NCI-H446 (cell line): ENCODE measurements around the gene MEF2C.
"Not testable (repeated sequence)": the region's sequence is repeated elsewhere in the genome, so short reads cannot be mapped to it uniquely, and the experiment has no call there.

Experiments used
- DNase-seq, 2 experiments: peaks; one replicate each; lab custom pipeline; 2025; lab: John Stamatoyannopoulos, UW

The MEF2C gene

DNA sequence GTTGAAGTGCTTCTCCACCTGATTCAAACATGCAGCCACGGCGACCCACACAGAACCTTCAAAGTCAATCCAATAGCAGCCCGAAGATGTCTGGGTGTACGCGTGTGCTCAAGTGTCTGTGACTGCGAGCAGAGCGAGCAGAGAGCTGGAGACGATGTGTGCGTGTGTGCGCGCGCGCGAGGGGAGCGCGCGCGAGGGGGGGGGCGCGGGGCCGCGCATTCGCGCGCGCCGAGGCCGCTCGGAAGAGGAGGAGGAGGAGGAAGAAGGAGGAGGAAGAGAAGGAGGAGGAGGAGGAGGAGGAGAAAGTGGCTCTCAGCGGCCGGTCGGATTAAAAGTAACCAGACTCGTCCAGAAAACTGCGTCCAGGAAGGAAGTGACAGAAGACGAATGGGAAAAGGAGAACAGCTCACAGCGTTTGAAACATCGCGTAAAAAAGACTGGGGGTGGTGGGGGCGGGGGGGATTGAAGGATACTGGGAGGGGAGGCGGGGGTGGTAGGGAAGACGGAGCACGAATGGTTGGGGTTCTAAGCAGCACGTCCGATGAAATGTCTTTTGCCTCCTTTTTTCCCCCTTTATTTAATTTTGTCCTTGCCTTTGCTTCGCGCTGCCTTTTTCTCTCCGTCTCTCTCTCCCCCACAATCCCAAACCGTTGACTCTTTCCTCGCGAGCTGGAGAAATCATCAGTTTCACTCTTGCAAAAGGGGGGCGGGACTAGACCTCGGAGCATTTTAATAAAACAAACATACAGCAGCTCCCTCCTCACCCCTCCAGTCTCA is at the start of gene MEF2C:
Gene MEF2C, minus strand, starts transcription at position 126 of the 777 bp plus-strand sequence. CDS start 59,396 bp downstream, outside the sequence.
- peak; percentile 67 to 83 for DNase-seq

- no peak for DNase-seq
Observed at GRCh38 chr5:88932541-88932940, 49.6 kb upstream of the MEF2C start.

DNA sequence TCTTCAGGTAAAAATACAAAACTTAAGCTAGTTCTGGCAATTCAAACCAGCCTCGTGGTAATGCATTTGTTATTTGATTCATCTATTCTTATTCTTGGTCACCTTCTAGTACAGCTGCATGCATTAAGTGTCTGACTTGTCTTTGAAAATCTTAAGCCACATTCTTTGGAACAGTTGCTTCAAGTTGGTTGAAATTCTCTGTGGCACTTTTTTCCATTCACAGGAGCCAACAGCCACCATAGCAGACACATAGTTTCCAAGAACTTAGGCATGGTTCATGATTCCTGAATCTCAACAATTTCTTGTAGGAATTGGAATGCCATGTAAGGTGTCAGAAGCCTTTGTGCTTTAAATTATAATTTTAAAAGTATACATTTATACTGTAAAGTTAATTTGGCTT is 47.4 kb upstream of the MEF2C start:
- DNase-seq: no peak

DNA sequence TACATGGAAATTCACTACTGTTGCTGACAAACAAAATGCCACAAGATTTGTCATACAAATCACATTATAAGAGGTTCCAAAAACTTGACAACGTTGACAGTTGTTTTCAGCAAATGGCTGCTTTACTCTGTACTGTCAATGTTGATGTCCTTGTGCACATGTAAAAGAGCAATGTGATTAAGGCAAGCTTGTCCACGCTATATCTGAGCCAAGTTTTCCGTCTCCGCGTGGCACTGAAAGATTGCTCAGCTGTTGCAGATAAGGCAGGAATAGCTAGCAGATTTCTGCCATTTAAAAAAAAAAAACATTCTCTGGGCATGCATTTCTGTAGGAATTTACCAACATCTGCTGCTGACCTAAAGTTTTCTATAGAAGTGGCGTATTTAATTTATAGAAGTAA is 46.4 kb upstream of the MEF2C start:
- peak in 1 of 2 experiments; percentile 6 for DNase-seq

DNA sequence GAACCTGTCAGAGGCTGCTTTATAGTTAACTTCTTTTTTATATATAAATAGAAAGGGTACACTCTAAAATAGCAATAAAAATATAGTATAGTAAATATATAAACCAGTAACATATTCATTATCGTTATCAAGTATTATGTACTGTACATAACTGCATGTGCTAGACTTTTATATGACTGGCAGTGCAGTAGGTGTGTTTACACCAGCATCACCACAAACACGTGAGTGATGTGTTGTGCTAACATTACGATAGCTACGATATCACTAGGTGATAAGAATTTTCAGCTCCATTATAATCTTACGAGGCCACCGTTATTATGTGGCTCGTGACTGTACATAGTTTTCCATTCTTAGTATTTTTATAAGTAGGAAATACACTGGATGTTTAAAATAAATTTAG is 43.8 kb upstream of the MEF2C start:
- DNase-seq: no peak

GRCh38 chr5:88925692-88926490 is 42.9 kb upstream of the MEF2C start:
- DNase-seq: no peak

DNA sequence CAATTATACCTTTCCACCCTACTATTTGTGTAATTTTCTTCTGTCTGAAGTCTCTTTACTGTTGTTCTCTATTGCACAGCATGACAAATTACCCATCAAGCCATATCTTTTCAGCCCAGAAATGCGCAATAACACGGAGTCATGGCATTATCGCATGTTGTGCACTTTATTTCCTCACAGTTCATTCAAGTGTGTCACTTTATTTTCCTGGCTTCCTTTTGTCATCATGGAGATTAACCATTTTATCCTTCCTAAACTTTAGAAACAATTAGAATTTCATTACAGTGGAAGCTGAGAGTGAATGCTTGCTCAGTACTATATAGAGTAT is 41.3 kb upstream of the MEF2C start:
- DNase-seq: no peak

GRCh38 chr5:88923623-88924329 is 40.8 kb upstream of the MEF2C start:
- no peak for DNase-seq

DNA sequence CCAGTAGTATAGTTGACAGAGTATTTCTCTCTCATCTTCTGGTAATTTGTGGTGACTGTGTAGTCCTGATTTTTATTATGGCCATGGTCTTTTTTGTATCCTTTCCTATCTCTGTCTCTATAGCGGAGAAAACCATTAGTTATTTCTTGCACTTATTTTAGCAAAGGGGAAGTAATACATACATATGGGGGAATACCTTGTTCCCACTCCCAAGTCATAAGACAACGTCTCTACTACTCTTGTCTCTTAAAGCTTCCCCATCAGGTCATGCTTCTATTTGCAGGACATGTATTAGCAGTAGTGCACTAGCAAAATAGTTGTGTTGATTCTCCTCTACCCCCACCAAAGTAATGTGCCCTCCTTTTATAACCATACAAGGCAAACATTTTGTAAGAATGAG is 29.8 kb upstream of the MEF2C start:
- DNase-seq: not testable (repeated sequence)

- DNase-seq: not testable (repeated sequence)
Observed at GRCh38 chr5:88911059-88911572, 28.1 kb upstream of the MEF2C start.

DNA sequence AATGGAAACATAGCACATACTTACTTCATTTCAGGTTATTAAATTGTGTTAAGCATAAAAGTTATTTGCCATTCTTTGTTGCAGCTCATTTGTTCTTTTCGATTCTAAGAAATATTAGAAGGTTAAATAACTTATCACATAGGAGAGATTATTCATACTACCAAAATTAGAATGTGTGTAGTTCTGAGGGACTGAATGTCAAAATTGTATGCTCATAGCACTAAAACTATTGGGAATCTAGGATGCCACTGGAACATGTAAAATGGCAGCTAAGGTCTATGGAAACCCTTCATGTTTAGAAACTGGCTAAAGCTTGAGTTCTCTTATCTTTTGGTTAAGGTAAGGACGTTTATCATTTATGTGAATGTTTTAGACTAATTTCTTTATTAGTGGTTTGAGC is 21.5 kb upstream of the MEF2C start:
- not testable (repeated sequence) for DNase-seq

- not testable (repeated sequence) for DNase-seq
Observed at GRCh38 chr5:88903966-88904365, 21.0 kb upstream of the MEF2C start.

GRCh38 chr5:88901077-88901476 is 18.1 kb upstream of the MEF2C start:
- not testable (repeated sequence) for DNase-seq

DNA sequence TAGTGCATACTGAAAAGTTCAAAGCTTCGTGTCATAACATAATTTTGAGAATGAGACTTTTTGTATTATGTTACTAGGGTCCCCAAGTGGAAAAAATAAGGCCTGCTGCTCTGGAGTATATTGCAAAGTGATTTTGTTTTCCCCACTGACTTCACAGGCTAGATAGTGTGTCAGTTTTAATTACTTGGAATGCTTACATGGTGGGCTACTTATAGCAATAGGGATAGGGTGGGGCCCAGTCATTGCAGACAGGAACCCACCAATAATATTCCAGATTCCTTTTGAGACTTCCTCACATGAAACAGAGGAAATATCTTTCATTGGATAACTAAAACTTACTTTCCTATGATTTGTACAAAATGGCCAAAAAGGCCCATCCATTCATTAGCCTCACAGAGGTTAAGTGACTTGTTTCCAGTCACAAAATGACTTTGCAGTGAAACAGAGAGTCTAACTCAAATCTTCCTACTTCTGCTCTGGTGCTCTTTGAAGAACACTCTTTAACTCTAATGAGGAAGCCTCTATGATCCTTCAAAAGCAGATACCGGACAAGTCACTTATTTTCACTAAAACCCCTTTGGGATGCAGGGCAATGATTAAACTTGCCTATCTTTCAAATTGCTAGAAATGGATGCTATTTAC is 16.2 kb upstream of the MEF2C start:
- DNase-seq: no peak

- no peak for DNase-seq
Observed at GRCh38 chr5:88897748-88898147, 14.8 kb upstream of the MEF2C start.

DNA sequence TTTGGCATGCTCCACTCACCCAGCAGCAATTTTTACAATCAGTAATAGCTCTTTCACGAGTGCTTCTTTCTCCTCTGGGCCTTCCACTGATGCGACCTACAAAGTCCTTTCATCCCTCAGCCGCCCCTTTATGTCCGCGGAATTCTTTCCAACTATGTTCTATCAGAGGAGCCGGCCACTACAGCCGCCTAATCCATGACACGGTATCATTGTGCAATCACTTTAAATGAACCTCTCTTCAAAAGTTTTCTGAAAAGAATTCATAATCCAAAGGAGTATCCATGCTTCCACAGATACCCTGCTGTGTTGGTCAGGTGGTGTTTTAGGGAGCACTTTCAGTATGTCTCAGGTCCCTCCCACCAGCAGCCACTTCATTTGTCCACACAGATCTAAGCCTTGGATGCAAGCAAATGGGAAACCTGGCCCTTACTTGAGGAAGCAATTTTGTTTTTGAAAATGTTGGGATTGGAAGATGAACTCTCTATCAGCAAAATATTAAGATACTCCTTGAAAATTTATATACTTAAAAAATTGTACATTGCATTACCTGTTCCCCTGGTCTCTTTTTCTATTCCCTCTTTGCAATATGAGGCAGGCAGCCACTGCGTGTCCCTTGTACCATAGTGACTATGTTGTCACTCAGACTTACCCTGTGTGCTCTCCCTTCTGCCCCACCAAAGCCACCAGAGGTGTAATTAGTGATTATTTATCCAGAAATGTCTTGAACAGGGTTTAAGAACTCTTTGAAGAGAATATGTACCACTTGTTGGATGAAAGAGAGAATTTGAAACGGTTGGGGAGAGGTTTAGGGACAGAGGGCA is 12.9 kb upstream of the MEF2C start:
- no peak for DNase-seq

DNA sequence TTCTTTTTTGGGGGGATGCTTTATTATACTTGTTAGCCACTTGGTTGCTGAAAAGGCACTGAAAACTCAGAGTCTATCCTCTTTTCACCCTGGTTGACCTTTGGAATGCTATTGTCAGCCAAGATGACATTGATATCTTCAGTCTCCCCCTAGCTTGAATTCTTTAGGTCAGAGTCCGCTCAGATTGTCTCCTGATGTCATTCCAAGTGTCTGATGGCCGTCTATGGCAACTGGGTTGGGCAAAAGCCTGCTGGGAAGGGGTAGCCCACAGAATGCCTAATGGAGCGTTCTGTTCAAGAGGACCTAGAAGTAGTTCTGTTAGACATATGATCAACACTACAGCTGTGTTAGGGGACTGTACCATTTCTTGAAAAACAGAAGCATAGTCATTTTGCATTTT is 9.7 kb upstream of the MEF2C start:
- no peak for DNase-seq

- no peak for DNase-seq
Observed at GRCh38 chr5:88890070-88890781, 7.2 kb upstream of the MEF2C start.

GRCh38 chr5:88889189-88890069 is 6.4 kb upstream of the MEF2C start:
- peak in 1 of 2 experiments; percentile 47 for DNase-seq

DNA sequence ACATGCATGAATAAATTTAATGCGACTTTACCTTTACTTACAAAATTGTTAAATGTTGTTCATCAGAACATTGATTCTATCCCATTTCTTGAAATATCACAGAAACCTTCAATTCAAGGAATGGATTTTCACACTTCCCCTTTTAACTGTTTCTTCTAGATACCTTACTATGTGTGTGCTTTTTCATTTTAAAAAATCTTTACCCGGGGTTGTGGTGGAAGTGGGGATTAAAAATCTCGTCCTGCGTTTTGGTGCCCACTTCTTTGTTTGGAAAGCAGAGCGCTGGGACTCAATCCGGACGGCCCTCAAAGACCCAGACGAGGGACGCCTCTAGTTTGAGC is 5.8 kb upstream of the MEF2C start:
- no peak for DNase-seq
